OCI-LY7 (cell line): ENCODE data around the gene SDF4. TPM values are rescaled to one million over a fixed set of nuclear protein-coding genes. Genes with fewer than 3 reads are reported as not detected.

Experiments used
- BruUV-seq: library from RNA; stranded (reverse); fragments of 400-500 nt; replicated peaks from 2 replicates; lab custom pipeline; 2021; lab: Mats Ljungman, UMichigan
- CTCF ChIA-PET: fragments of 300-600 bp; sonication (Branson Sonifier 250); formaldehyde crosslinking; loops from one replicate; lab custom pipeline; 2022; ENCODE audit warnings: antibody characterized with exemption; ENCODE audit not compliant: unreplicated experiment; lab: Charles Lee
- POLR2A ChIA-PET: fragments of 300-600 bp; sonication (Branson Sonifier 250); formaldehyde crosslinking; loops from one replicate; lab custom pipeline; 2022; ENCODE audit warnings: antibody characterized with exemption; lab: Charles Lee
- DNase-seq: peaks from one replicate; pipeline ENCODE4 v3.0.0-alpha.2; 2015; ENCODE audit warnings: low spot score
- H2AFZ ChIP-seq: fragments of 200-600 bp; sonication (generic), shearing (Covaris generic); 2 replicates; pipeline ENCODE4 v1.6.1; 2014; ENCODE audit warnings: mild to moderate bottlenecking, antibody characterized with exemption, low read length, moderate library complexity
- H3K27ac ChIP-seq: fragments of 200-600 bp; sonication (generic); 2 replicates; pipeline ENCODE4 v1.5.1; 2014; ENCODE audit warnings: mixed run types, low read depth, mild to moderate bottlenecking, moderate library complexity, low read length, inconsistent platforms; ENCODE audit not compliant: poor library complexity, severe bottlenecking
- H3K36me3 ChIP-seq: fragments of 200-600 bp; sonication (generic); 2 replicates; pipeline ENCODE4 v1.6.1; 2014; ENCODE audit warnings: mild to moderate bottlenecking, antibody characterized with exemption, low read length, moderate library complexity, mixed read lengths; ENCODE audit not compliant: insufficient read depth
- H3K4me1 ChIP-seq: fragments of 200-600 bp; sonication (generic); 2 replicates; pipeline ENCODE4 v1.5.1; 2014; ENCODE audit warnings: mild to moderate bottlenecking, low read length; ENCODE audit not compliant: insufficient read depth, poor library complexity, severe bottlenecking
- H3K4me2 ChIP-seq: fragments of 200-600 bp; sonication (generic); 2 replicates; pipeline ENCODE4 v1.6.1; 2014; ENCODE audit warnings: mild to moderate bottlenecking, low read length
- H3K4me3 ChIP-seq: fragments of 200-600 bp; sonication (generic); 2 replicates; pipeline ENCODE4 v1.5.1; 2014; ENCODE audit warnings: mild to moderate bottlenecking, low read depth, low read length; ENCODE audit not compliant: poor library complexity, severe bottlenecking
- H3K79me2 ChIP-seq: fragments of 200-600 bp; sonication (generic); 2 replicates; pipeline ENCODE4 v1.6.1; 2016; ENCODE audit warnings: low read depth, mild to moderate bottlenecking, low read length, moderate library complexity, mixed read lengths; ENCODE audit not compliant: insufficient read depth
- H3K9me2 ChIP-seq: fragments of 200-600 bp; sonication (generic); 2 replicates; pipeline ENCODE4 v1.6.1; 2016; ENCODE audit warnings: mild to moderate bottlenecking, low read length, mixed read lengths; ENCODE audit not compliant: insufficient read depth
- H3K9me3 ChIP-seq: fragments of 200-600 bp; sonication (generic); 2 replicates; pipeline ENCODE4 v1.6.1; 2014; ENCODE audit warnings: mild to moderate bottlenecking, mixed run types, low read length, mixed read lengths
- H4K20me1 ChIP-seq: fragments of 200-600 bp; sonication (generic); 2 replicates; pipeline ENCODE4 v1.6.1; 2014; ENCODE audit warnings: mild to moderate bottlenecking, antibody characterized with exemption, low read length, moderate library complexity, mixed read lengths; ENCODE audit not compliant: insufficient read depth
- EZH2phosphoT487 ChIP-seq: fragments of 200-600 bp; sonication (generic); IDR thresholded peaks from 2 replicates; pipeline ENCODE4 v1.6.1; 2018; ENCODE audit warnings: low read depth, borderline replicate concordance, mild to moderate bottlenecking, mixed run types, antibody characterized with exemption, low read length, moderate library complexity, mixed read lengths
- intact Hi-C: fragments of 100-400 bp; cut with micrococcal nuclease; formaldehyde crosslinking; loops from one replicate; pipeline ENCODE4 v1.10.0; 2022; ENCODE audit not compliant: unreplicated experiment
- total RNA-seq, 2 experiments: library from RNA; depleted of rRNA in 1 of 2; stranded (reverse); fragments of >200 nt in 1 of 2; shearing (Covaris generic) in 1 of 2; gene quantifications; 2 replicates each; pipeline ENCODE4 v1.2.3, GENCODE V29; 2014 to 2022
- TF ChIP-seq, protein P1 (sequence below): fragments of 200-600 bp; sonication (generic); conservative IDR thresholded peaks from 2 replicates; pipeline ENCODE4 v1.5.1; 2014; ENCODE audit warnings: mild to moderate bottlenecking, antibody characterized with exemption, low read length, moderate library complexity, mixed read lengths

SDF4 gene
- total RNA-seq, 2 experiments from 2014 or later: 47.7 to 85.7 TPM

DNA sequence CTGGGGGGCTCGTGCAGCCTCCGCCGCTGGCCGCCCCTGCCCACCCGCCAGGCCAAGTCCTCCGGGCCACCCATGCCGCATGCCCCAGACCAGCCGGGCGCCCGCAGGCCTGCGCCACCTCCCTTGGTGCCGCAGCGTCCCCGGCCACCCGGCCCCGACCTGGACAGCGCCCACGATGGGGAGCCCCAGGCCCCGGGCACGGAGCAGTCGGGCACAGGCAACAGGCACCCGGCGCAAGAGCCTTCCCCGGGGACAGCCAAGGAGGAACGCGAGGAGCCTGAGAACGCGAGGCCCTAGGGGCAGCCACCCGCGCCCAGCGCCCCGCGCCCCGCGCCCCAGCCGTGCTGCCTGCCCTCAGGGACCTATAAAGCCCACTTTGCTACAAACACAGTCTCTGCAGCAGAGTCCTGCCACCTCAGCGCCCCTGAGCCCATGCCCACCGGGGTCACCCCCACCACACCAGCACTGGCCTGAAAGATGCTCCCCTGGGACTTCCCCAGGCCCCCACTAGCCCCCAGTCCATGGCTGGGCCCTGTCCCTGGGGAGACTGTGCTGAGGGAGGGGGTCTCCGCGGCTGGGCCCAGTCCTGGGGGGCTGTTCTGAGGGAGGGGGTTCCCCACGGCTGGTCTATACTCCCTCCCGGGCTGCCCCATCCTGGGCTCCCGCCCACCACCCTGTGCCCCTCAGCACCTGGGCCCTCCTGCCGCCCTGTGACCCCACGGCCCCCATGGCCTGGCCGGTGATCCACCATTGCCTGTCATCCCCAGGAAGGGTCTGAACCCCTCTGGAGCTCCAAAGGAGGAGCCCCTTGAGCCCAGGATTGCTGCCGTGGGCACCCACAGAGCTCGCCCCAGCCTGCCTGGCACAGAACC is 34.0 kb downstream of the SDF4 start:
- H3K36me3 ChIP-seq: no peaks in the 10 kb centered on the region
- DNase-seq: no peak
- no peak overlapping the region for H2AFZ ChIP-seq
- no peak overlapping the region for H3K4me3 ChIP-seq
- H3K9me2 ChIP-seq: no peaks in the 10 kb centered on the region
- H3K4me2 ChIP-seq: no peak overlapping the region
- intact Hi-C loops: no loop called here
- TF ChIP-seq, protein P1, sequence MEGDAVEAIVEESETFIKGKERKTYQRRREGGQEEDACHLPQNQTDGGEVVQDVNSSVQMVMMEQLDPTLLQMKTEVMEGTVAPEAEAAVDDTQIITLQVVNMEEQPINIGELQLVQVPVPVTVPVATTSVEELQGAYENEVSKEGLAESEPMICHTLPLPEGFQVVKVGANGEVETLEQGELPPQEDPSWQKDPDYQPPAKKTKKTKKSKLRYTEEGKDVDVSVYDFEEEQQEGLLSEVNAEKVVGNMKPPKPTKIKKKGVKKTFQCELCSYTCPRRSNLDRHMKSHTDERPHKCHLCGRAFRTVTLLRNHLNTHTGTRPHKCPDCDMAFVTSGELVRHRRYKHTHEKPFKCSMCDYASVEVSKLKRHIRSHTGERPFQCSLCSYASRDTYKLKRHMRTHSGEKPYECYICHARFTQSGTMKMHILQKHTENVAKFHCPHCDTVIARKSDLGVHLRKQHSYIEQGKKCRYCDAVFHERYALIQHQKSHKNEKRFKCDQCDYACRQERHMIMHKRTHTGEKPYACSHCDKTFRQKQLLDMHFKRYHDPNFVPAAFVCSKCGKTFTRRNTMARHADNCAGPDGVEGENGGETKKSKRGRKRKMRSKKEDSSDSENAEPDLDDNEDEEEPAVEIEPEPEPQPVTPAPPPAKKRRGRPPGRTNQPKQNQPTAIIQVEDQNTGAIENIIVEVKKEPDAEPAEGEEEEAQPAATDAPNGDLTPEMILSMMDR: no peak
- no peak for TF ChIP-seq EZH2phosphoT487
- POLR2A ChIA-PET: no interaction called here
- no peaks in the 10 kb centered on the region for H4K20me1 ChIP-seq
- no peaks in the 10 kb centered on the region for H3K9me3 ChIP-seq
- no peaks in the 10 kb centered on the region for H3K79me2 ChIP-seq
- H3K4me1 ChIP-seq: no peaks in the 10 kb centered on the region
- no peak overlapping the region for H3K27ac ChIP-seq
- CTCF ChIA-PET: no interaction called here
- BruUV-seq: no TSS peak

DNA sequence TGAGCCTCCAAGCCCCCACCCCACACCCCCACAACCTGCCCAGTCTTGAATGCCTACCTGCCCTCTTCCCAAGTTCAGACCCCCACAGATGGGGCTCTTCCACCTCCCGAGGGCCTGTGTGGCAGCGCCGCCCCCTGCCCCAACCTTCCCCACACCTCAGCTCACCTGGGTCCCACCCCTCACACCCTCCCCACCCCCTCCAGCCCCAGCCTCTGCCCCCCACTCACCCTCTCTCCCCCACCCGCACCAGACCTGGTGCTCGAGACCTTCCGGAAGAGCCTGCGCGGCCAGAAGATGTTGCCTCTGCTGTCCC is 34.7 kb downstream of the SDF4 start:
- H2AFZ ChIP-seq: no peak overlapping the region
- no peak overlapping the region for H3K27ac ChIP-seq
- no peaks in the 10 kb centered on the region for H3K79me2 ChIP-seq
- ChIA-PET CTCF (no interaction called here), POLR2A (no interaction called here)
- TF ChIP-seq EZH2phosphoT487: no peak
- TF ChIP-seq, protein P1: no peak
- no peaks in the 10 kb centered on the region for H3K4me1 ChIP-seq
- H4K20me1 ChIP-seq: no peaks in the 10 kb centered on the region
- H3K36me3 ChIP-seq: no peaks in the 10 kb centered on the region
- no TSS peak for BruUV-seq
- no peaks in the 10 kb centered on the region for H3K9me2 ChIP-seq
- intact Hi-C loops: no loop called here
- DNase-seq: no peak
- H3K4me2 ChIP-seq: no peak overlapping the region
- no peaks in the 10 kb centered on the region for H3K9me3 ChIP-seq
- no peak overlapping the region for H3K4me3 ChIP-seq
